T-helper 2 cell treated with Interferon-gamma antibody and Interleukin-4, amounts not matched to agents 5 μg/mL and 100 μg/mL, for 36 hours (primary cell): ENCODE data around the gene AP3S1.

Experiments used
- DNase-seq: peaks from one replicate; pipeline ENCODE4 v3.0.0; 2021; ENCODE audit warnings: low spot score
- H3K27ac Mint-ChIP-seq: one replicate; pipeline ENCODE4 v1.8.0; 2021; ENCODE audit warnings: mild to moderate bottlenecking, mixed read lengths
- H3K27me3 Mint-ChIP-seq: one replicate; pipeline ENCODE4 v1.8.0; 2021; ENCODE audit warnings: low read depth, mixed read lengths
- H3K36me3 Mint-ChIP-seq: one replicate; pipeline ENCODE4 v1.8.0; 2021; ENCODE audit warnings: low read depth, mixed read lengths
- H3K4me1 Mint-ChIP-seq: one replicate; pipeline ENCODE4 v1.8.0; 2021; ENCODE audit warnings: low read depth, mixed read lengths
- H3K4me3 Mint-ChIP-seq: one replicate; pipeline ENCODE4 v1.8.0; 2022; ENCODE audit warnings: mild to moderate bottlenecking, moderate library complexity, mixed read lengths
- H3K9me3 Mint-ChIP-seq: one replicate; pipeline ENCODE4 v1.8.0; 2021; ENCODE audit warnings: mixed read lengths

The AP3S1 gene

DNA sequence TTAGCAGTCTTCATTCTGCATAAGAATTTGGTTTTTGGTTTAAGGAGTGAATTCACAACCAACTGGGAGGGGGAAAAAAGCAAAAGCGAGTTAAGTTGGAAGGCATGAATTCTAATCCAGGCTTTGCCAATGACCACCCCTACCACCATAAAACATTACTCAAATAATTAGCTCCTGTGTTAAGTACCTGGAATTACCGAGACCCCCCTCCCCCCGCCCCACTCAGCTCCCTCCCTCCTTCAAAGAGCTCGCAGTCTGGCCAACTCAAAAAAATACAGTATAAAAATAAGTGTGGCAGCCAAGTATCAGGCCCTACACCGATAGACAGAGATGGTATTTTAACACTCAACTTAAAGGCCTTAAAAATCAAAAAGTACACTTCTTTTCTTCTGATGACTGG is 862 bp upstream of the AP3S1 start:
- Mint-ChIP-seq H3K36me3 (peaks cover 35% of the 10 kb centered on the region), H3K9me3 (no peaks in the 10 kb centered on the region), H3K4me3 (peak overlapping the region; percentile 97), H3K27ac (peak overlapping the region; percentile 99), H3K4me1 (peaks cover 39% of the 10 kb centered on the region), H3K27me3 (no peaks in the 10 kb centered on the region)
- DNase-seq: no peak

DNA sequence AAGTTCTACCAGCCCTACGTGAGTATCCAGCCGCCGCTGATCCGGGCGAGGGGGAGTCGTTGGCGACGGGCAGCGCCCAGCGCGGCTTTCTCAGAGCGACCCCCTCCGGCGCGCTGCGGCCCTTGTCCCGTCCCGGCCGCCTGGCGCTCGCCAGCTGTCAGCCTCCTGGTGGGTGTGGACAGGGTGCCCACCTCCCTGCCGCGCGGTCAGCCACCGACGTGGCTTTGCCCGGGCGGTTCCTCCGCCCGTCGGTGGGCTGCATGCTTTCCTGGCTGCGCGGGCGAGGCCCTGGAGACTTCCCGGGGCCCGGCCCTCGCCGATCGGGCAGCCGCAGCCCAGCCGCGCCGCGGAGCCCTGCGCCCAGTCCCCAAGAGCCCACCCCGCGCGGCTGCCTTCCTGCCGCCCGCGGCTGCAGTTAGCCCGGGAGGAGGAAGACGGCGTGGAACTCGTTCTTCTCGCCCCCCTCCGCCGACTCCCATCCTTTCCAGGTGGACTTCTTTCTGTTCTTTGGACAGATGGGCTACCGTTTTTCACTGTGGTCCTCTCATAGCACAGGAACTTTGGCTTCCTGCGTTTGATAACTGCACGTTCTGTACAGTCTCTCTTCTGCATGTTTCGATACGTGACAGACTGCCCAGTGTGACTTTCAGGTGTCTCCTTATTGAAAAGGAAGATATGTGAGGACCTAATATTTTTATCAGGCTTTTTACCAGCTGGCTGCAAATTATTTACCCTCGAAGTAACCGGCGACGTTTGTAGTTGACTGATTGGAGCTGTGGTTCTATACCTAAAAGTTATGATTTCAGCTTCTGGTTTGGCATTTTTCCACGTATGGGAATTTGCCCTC is 577 bp downstream of the AP3S1 start:
- H3K27ac Mint-ChIP-seq: peak overlapping the region; percentile 94
- H3K9me3 Mint-ChIP-seq: no peaks in the 10 kb centered on the region
- H3K4me1 Mint-ChIP-seq: peaks cover 39% of the 10 kb centered on the region
- no peak for DNase-seq
- peak overlapping the region; percentile 97 for H3K4me3 Mint-ChIP-seq
- H3K27me3 Mint-ChIP-seq: no peaks in the 10 kb centered on the region
- H3K36me3 Mint-ChIP-seq: peaks cover 25% of the 10 kb centered on the region

- no peak for DNase-seq
- Mint-ChIP-seq H3K4me1 (peaks cover 37% of the 10 kb centered on the region), H3K36me3 (peaks cover 19% of the 10 kb centered on the region), H3K4me3 (peak overlapping the region; percentile 96), H3K27ac (no peak overlapping the region), H3K9me3 (no peaks in the 10 kb centered on the region), H3K27me3 (no peaks in the 10 kb centered on the region)
These were observed 1.2 kb downstream of the AP3S1 start for GRCh38 chr5:115842952-115843351.

GRCh38 chr5:115843444-115844130 is 1.9 kb downstream of the AP3S1 start:
- peak overlapping the region; percentile 96 for H3K4me3 Mint-ChIP-seq
- H3K36me3 Mint-ChIP-seq: peaks cover 17% of the 10 kb centered on the region
- peaks cover 33% of the 10 kb centered on the region for H3K4me1 Mint-ChIP-seq
- no peak for DNase-seq
- H3K27ac Mint-ChIP-seq: no peak overlapping the region
- H3K27me3 Mint-ChIP-seq: no peaks in the 10 kb centered on the region
- H3K9me3 Mint-ChIP-seq: no peaks in the 10 kb centered on the region

GRCh38 chr5:115844321-115844817 is 2.6 kb downstream of the AP3S1 start:
- H3K36me3 Mint-ChIP-seq: peaks cover 12% of the 10 kb centered on the region
- H3K4me3 Mint-ChIP-seq: no peak overlapping the region
- no peak overlapping the region for H3K27ac Mint-ChIP-seq
- peaks cover 31% of the 10 kb centered on the region for H3K4me1 Mint-ChIP-seq
- no peaks in the 10 kb centered on the region for H3K27me3 Mint-ChIP-seq
- DNase-seq: no peak
- no peaks in the 10 kb centered on the region for H3K9me3 Mint-ChIP-seq

- Mint-ChIP-seq H3K27ac (no peak overlapping the region), H3K4me3 (no peak overlapping the region), H3K36me3 (peaks cover 1% of the 10 kb centered on the region), H3K9me3 (no peaks in the 10 kb centered on the region), H3K4me1 (peaks cover 24% of the 10 kb centered on the region), H3K27me3 (no peaks in the 10 kb centered on the region)
- DNase-seq: no peak
These were observed 5.6 kb downstream of the AP3S1 start for GRCh38 chr5:115847290-115847689.

DNA sequence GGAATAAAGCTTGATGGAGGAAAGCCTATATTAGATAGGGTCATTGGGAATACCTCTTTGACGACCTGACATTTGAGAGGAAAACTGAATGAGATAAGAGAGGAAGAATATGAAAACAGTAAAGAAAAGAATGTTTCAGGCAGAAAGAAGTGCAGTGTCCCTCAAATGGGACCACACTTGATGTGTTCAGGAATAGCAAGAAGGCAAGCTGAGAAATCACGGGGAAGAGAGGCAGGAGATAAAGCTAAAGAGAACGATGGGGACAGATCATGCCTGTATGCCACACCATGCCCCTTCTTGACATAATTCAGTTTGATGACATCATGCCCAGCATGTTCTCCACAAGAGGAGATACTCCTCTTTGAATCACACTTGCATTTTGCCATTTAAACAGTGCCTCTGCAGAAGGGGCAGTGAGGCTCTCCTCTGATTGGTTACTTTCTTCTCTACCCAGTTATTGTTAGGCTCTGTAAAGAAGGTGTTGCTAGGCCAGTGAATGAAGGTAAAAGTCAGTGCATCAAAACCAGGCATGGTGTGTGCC is 7.6 kb downstream of the AP3S1 start:
- DNase-seq: no peak
- peaks cover 15% of the 10 kb centered on the region for H3K4me1 Mint-ChIP-seq
- peaks cover 9% of the 10 kb centered on the region for H3K36me3 Mint-ChIP-seq
- no peaks in the 10 kb centered on the region for H3K27me3 Mint-ChIP-seq
- H3K27ac Mint-ChIP-seq: no peak overlapping the region
- no peak overlapping the region for H3K4me3 Mint-ChIP-seq
- peaks cover 12% of the 10 kb centered on the region for H3K9me3 Mint-ChIP-seq

- Mint-ChIP-seq H3K4me3 (no peak overlapping the region), H3K27ac (no peak overlapping the region), H3K9me3 (peaks cover 12% of the 10 kb centered on the region), H3K27me3 (no peaks in the 10 kb centered on the region), H3K36me3 (peaks cover 12% of the 10 kb centered on the region), H3K4me1 (peaks cover 12% of the 10 kb centered on the region)
- no peak for DNase-seq
These were observed 9.1 kb downstream of the AP3S1 start for GRCh38 chr5:115850744-115851416.

GRCh38 chr5:115854139-115854538 is 12.4 kb downstream of the AP3S1 start:
- Mint-ChIP-seq H3K27me3 (no peaks in the 10 kb centered on the region), H3K4me3 (no peak overlapping the region), H3K36me3 (peaks cover 15% of the 10 kb centered on the region), H3K4me1 (peaks cover 23% of the 10 kb centered on the region), H3K9me3 (peaks cover 12% of the 10 kb centered on the region), H3K27ac (no peak overlapping the region)
- no peak for DNase-seq

GRCh38 chr5:115855959-115856358 is 14.2 kb downstream of the AP3S1 start:
- peaks cover 22% of the 10 kb centered on the region for H3K4me1 Mint-ChIP-seq
- no peaks in the 10 kb centered on the region for H3K27me3 Mint-ChIP-seq
- no peak overlapping the region for H3K4me3 Mint-ChIP-seq
- H3K27ac Mint-ChIP-seq: no peak overlapping the region
- DNase-seq: no peak
- H3K36me3 Mint-ChIP-seq: peaks cover 15% of the 10 kb centered on the region
- H3K9me3 Mint-ChIP-seq: peaks cover 12% of the 10 kb centered on the region

DNA sequence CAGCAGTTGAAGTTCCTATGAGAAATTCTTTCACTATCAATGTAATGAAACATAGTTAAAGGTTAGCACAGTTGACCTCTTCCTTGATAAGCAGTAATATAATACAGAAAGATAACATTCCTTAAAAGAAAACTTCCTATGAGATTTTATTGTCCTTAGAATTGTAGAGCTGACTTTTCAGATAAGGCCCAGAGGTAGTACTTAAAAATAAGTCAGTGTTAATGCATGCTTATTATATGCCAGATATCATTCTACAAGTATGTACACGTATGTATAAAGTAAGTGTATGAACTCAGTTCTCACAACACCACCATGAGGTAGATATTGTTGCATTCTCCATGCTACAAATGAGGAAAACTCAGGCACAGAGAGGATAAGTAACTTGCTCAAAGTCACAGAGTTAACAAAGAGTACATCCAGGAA is 15.3 kb downstream of the AP3S1 start:
- H3K4me3 Mint-ChIP-seq: no peak overlapping the region
- H3K4me1 Mint-ChIP-seq: peaks cover 22% of the 10 kb centered on the region
- no peak for DNase-seq
- H3K9me3 Mint-ChIP-seq: peaks cover 12% of the 10 kb centered on the region
- H3K27ac Mint-ChIP-seq: no peak overlapping the region
- H3K36me3 Mint-ChIP-seq: peaks cover 15% of the 10 kb centered on the region
- no peaks in the 10 kb centered on the region for H3K27me3 Mint-ChIP-seq

DNA sequence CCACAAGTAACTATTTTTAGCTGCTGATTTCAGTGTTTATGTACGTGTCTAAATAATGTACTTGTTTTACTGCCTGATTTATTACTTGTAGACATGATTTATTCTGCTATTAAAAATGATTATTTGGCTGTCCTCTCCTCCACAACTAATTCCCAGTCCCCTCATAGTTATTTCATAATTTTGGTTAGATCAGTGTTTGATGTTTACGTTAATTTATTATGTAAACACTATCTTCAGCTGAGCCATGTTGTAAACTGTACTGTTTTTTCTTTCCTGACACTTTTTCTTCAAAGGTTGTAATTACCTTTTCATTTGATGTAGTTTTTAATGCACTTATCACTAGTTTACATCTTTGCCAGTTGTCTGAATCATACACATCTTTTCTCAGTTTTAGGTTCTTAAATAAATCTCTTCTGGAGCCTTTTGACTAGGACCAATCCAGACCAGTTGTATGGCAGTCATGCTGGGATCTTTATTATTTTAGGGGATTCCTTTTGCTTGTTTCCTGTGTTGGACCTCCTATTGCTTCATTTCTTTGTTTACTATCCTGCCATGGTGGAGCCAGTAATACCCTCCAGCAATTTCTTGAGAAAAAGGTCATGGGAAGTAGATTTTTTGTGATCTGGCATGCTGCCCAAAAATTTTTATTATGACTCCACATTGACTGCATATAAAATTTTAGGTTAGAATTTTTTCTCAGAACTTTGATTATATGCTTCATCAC is 16.1 kb downstream of the AP3S1 start:
- H3K27me3 Mint-ChIP-seq: no peaks in the 10 kb centered on the region
- H3K27ac Mint-ChIP-seq: no peak overlapping the region
- peaks cover 12% of the 10 kb centered on the region for H3K9me3 Mint-ChIP-seq
- peaks cover 15% of the 10 kb centered on the region for H3K36me3 Mint-ChIP-seq
- H3K4me3 Mint-ChIP-seq: no peak overlapping the region
- DNase-seq: no peak
- H3K4me1 Mint-ChIP-seq: peaks cover 22% of the 10 kb centered on the region

- DNase-seq: no peak
- H3K36me3 Mint-ChIP-seq: peaks cover 12% of the 10 kb centered on the region
- no peaks in the 10 kb centered on the region for H3K27me3 Mint-ChIP-seq
- H3K27ac Mint-ChIP-seq: no peak overlapping the region
- H3K4me1 Mint-ChIP-seq: peaks cover 18% of the 10 kb centered on the region
- peaks cover 8% of the 10 kb centered on the region for H3K9me3 Mint-ChIP-seq
- H3K4me3 Mint-ChIP-seq: no peak overlapping the region
These were observed 16.7 kb downstream of the AP3S1 start for GRCh38 chr5:115858396-115858795.
